ENCODE results near the gene ARF1.

Gene ARF1

GRCh38 chr1:228147768-228148167, 65.3 kb downstream of the ARF1 start:
- TF ChIP-seq POLR2A (IDR thresholded peaks at IDR 0.05; ENCODE audit: low read length) (no peak), GATA1 (IDR thresholded peaks at IDR 0.05; ENCODE audit: low read depth, low read length) (no peak)

DNA sequence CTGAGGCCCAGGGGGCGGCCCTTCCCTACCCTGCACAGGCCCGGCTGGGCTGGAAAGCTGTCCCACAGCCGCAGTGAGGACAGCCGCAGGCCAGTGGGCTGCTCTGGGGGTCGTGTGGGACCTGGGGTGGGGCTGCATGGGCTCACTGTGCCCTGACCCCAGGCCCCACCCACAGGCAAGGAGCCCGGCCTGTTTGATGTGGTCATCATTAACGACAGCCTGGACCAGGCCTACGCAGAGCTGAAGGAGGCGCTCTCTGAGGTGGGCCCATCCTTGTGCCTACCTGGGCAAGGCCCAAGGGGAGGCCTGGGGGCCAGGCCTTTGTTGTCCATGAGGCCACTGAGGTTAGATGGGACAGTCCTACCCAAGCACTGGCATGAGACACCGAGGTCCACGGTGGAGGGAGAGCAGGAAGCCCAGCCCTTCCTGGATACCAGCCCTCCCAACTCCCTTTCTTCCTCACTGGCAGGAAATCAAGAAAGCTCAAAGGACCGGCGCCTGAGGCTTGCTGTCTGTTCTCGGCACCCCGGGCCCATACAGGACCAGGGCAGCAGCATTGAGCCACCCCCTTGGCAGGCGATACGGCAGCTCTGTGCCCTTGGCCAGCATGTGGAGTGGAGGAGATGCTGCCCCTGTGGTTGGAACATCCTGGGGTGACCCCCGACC, 65.8 kb downstream of the ARF1 start:
- TF ChIP-seq POLR2A (IDR thresholded peaks at IDR 0.05; ENCODE audit: low read length) = no peak
- no peak for TF ChIP-seq GATA1 (IDR thresholded peaks at IDR 0.05; ENCODE audit: low read depth, low read length)
- DNase-seq = no peak

More at GRCh38 chr1:228147768-228148167, 65.3 kb downstream of the ARF1 start:
- no peak for DNase-seq

Data from erythroblast (primary cell).